Measurements from ENCODE around the gene CHAMP1.

Gene CHAMP1, protein sequence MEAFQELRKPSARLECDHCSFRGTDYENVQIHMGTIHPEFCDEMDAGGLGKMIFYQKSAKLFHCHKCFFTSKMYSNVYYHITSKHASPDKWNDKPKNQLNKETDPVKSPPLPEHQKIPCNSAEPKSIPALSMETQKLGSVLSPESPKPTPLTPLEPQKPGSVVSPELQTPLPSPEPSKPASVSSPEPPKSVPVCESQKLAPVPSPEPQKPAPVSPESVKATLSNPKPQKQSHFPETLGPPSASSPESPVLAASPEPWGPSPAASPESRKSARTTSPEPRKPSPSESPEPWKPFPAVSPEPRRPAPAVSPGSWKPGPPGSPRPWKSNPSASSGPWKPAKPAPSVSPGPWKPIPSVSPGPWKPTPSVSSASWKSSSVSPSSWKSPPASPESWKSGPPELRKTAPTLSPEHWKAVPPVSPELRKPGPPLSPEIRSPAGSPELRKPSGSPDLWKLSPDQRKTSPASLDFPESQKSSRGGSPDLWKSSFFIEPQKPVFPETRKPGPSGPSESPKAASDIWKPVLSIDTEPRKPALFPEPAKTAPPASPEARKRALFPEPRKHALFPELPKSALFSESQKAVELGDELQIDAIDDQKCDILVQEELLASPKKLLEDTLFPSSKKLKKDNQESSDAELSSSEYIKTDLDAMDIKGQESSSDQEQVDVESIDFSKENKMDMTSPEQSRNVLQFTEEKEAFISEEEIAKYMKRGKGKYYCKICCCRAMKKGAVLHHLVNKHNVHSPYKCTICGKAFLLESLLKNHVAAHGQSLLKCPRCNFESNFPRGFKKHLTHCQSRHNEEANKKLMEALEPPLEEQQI

DNA sequence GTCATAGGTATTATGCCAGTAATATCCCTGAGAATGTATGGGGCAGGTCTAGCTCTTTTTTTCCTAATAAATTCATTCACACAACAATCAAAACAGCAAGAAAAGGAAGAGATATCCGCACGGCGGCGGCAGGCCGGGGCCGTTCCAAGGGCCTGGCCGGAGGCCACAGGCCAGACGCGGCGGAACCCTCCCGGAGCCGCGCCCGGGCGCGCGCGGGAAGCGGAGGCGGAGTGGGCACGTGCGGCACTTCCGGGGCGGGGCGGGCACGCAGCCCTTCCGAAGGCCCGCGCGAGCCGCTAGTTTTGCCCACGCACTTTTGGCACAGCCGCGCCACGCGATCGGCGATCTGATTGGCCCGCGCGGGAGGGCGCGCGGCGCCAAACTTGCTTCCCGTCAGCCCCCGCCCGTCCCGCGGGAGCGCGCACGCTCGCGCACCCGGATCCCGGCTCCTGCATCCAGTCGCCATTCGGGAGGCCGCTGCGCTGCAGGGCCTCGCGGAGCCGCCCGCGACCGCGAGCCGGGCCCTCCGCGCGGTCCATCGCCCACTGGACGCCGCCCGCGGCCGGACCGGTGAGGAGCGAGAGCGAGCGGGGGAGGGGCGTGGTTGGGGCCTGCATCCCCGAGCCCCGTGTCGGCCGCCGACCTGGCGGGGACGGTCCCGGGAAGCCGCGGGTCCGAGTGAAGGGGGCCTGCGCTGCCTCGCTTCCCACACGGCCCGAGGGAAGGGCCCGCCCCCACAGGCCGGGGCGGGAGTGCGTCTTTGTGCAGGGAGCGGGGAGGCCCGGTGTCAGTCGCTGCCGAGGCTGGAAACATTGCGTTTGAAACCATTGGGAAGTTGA, at the start of gene CHAMP1:
TSS of gene CHAMP1 (plus strand) at position 430 of the 839 bp plus-strand sequence. CDS start 9,340 bp downstream, outside the sequence.
- in situ Hi-C loops (cut with HindIII; ENCODE audit: low pct_ligation_motif_present, low pct_unique_long_range_greater_than_20kb, low sequenced_read_pairs) = no loop called here
- peak; percentile 94 for DNase-seq

DNA sequence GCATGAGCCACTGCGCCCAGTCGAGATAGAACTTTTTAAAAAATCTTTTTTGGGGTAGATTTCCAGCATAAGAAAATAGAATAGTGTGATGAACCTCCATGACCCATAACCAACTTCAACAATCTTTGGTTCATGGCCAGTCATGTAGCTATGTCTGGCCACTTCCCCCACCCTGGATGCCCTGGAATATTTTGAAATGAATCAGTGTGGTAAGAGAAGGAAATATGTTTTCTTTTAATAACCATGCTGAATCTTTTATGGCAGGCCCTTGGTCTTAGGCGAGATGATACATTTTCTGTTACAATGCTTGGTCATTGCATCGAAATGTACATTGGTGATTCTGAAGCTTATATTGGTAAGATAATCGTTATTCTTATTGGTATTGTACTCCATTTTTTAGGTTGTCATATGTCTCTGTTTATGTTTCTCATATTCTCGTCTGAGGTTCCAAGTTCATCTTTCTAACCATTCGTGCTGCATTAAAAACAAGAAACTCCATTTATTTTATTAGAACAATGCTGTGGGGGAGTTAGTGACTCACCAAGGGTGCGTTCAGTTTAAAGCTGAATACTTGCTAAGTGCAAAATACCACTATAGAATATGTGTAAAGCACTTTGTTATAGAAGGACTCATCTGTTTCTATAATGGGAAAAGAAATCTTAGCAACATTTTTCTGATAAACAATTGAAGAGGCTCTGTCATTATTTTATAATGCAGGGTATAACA, 49.3 kb upstream of the CHAMP1 start:
- no peak for DNase-seq
- in situ Hi-C loops (cut with HindIII; ENCODE audit: low pct_ligation_motif_present, low pct_unique_long_range_greater_than_20kb, low sequenced_read_pairs) = no loop called here

DNA sequence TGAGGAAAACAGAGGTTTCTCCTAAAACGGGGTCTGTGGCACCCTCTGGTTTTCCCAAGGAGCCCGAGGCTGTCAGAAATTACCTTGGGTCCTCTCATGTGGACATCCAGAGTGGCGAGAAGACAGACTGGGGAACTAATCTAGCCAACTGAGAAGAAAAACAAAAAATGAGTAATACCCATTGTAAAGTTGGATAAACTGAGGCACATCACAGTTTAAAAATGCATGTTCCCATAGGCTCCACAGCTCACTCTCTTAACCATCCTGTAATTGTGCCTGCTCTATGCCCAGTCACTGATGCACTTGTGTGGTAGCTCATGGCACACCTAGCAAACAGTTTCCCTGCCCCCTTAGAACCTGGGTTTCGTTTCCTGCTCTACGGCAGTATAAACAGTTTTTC, 48.1 kb upstream of the CHAMP1 start:
- in situ Hi-C loops (cut with HindIII; ENCODE audit: low pct_ligation_motif_present, low pct_unique_long_range_greater_than_20kb, low sequenced_read_pairs) = no loop called here

GRCh38 chr13:114268344-114269280, 45.7 kb upstream of the CHAMP1 start:
- in situ Hi-C loops (cut with HindIII; ENCODE audit: low pct_ligation_motif_present, low pct_unique_long_range_greater_than_20kb, low sequenced_read_pairs) = no loop called here
- no peak for DNase-seq

More for the DNA sequence above, 48.1 kb upstream of the CHAMP1 start:
- DNase-seq = no peak

GRCh38 chr13:114269281-114269770, 45.0 kb upstream of the CHAMP1 start:
- no peak for DNase-seq
- in situ Hi-C loops (cut with HindIII; ENCODE audit: low pct_ligation_motif_present, low pct_unique_long_range_greater_than_20kb, low sequenced_read_pairs) = no loop called here

- in situ Hi-C loops (cut with HindIII; ENCODE audit: low pct_ligation_motif_present, low pct_unique_long_range_greater_than_20kb, low sequenced_read_pairs) = no loop called here
- no peak for DNase-seq
These were observed 41.3 kb upstream of the CHAMP1 start for GRCh38 chr13:114272977-114273376.

DNA sequence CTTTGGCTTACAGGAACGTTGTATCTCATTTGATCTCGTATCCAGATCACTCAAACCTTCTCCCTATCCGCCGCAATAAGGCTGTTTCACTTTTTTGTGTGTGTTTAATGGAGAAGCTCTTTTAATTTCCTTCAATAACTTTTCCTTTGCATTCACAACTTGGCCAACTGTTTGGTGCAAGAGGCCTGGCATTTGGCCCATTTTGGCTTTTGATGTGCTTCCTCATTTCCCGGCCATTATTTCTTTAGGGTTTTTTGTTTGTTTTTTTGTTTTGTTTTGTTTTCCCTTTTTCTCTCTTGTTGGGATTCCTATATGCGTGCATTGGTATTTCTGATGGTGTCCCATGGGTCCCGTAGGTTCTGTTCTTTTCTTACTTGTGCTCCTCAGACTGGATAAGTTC, 39.0 kb upstream of the CHAMP1 start:
- DNase-seq = no peak
- in situ Hi-C loops (cut with HindIII; ENCODE audit: low pct_ligation_motif_present, low pct_unique_long_range_greater_than_20kb, low sequenced_read_pairs) = no loop called here

DNA sequence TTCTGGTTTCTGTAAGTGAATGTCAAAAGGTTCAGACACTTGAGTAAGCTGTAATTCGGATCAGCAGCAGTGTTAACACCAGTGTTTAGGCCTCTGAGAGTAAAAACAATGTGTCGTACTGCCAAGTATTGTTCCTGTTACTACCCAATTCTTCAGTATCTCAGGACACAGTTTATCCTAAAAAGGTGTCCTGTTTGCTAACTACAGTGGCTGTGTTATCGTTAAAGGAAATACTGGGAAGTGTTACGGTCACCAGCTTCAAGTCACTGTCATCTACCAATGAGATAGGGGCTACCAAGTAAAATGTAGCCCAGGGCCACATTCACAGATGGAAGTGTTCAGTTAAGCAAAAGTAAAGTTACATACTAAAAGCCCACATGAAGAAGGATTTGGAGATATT, 35.2 kb upstream of the CHAMP1 start:
- DNase-seq = no peak
- in situ Hi-C loops (cut with HindIII; ENCODE audit: low pct_ligation_motif_present, low pct_unique_long_range_greater_than_20kb, low sequenced_read_pairs) = no loop called here

DNA sequence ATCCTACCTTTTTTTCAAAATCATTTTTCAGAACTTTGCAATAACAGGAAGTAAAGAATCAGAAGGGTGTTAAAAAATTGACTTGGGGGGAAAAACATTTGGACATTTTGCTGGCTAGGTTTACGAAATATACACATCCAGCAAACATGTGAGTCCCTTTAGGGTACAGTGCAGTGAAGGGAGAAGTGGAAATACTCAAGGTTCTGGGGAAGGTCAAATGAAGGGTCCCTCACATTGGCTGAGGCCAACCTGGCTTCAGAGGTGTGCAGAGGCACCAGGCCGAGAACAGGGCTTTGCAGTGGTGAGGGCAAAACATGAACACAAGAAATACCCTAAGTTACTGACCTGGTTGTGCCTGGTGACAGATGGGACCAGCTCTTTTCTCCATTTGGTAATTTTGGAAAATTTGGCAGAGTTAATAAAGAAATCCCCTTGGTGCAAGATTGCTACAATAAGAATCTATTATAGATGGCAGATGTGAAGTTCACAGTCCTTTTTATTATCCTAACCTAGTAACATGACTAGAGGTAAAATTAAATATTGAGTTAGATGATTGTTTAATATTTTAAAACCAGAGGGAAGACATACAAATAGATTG, 34.4 kb upstream of the CHAMP1 start:
- no peak for DNase-seq
- in situ Hi-C loops (cut with HindIII; ENCODE audit: low pct_ligation_motif_present, low pct_unique_long_range_greater_than_20kb, low sequenced_read_pairs) = no loop called here

DNA sequence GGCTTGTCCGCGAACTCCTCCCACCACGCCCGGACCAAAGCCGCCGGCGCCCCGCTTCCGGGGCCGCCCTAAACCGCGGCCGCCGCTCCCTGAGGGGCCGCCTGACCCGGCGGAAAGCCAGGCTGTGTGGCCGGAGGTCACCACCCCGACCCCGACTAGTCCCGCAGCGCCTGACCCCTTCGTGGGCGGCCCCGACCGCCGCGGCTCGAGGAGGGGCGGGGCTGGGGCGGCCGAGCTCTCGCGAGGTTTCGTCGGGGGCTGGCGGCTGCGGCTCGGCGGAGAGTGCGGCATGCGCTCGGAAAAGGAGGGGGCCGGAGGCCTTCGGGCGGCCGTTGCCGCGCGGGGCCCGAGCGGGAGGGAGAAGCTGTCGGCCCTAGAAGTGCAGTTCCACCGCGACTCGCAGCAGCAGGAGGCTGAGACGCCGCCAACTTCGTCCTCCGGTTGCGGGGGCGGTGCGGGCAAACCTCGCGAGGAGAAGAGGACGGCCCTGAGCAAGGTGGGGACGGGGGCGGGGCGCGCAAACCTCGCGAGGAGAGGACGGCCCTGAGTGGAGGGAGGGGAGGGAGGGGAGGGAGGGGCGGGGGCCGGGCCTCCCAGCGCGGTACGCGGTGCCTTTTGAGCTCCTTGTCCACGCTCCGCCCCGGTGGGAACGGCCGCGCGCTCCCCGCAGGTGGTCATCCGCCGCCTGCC, 32.8 kb upstream of the CHAMP1 start, which contains the start of gene UPF3A:
TSS of gene UPF3A (plus strand) at position 251 of the 690 bp plus-strand sequence. CDS start at position 290, 39 bp downstream.
- in situ Hi-C loops (cut with HindIII; ENCODE audit: low pct_ligation_motif_present, low pct_unique_long_range_greater_than_20kb, low sequenced_read_pairs) = no loop called here
- peak; percentile 84 for DNase-seq

DNA sequence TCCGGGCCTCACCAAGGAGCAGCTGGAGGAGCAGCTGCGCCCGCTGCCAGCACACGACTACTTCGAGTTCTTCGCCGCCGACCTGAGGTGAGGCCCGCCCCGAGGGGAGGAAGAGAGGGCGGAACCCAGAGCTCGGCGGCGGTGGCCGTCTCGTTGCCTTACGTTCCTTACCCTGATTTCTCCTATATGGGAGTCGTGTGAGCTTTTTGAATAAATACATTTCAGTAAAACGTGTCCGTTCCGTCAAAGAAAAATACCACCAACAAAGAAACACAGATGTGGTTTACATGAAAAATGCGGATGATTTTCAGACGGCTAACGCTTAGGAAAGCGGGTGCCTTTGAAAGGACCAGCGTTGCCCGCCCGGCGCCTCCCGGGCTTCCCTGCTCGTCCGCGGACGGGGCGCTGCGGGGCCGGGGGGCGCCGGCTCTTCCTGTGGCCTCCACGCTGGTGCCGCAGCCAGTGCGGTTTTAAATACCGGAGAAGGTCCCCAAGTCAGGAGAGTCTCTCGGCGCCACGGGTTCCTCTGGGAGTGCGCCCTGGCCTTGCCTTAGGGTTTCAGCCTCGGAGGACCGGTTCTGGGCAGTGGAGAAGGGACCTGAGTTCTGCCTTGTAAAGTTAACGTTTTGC, 32.1 kb upstream of the CHAMP1 start:
- peak; percentile 78 for DNase-seq
- in situ Hi-C loops (cut with HindIII; ENCODE audit: low pct_ligation_motif_present, low pct_unique_long_range_greater_than_20kb, low sequenced_read_pairs) = no loop called here

DNA sequence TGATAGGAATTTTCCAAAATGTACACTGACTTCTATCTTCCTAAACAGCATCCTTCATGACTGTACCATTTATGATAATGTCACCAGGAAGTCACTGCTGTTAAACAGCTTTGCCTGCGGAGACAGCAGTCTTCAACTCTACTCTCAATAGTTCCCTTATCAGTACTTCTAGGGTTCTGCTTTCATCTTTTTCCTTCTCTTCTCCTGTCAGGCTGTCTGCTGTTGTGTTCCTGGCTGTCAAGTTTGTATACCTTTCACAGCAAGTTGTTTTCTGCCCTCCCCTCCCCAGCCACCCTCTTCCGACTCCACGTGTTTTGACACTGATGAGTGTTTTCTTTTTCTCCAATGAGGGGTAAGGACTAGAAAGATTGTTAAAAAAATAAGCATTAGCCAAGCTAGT, 30.7 kb upstream of the CHAMP1 start:
- in situ Hi-C loops (cut with HindIII; ENCODE audit: low pct_ligation_motif_present, low pct_unique_long_range_greater_than_20kb, low sequenced_read_pairs) = no loop called here
- no peak for DNase-seq

- DNase-seq = no peak
- in situ Hi-C loops (cut with HindIII; ENCODE audit: low pct_ligation_motif_present, low pct_unique_long_range_greater_than_20kb, low sequenced_read_pairs) = no loop called here
These were observed 29.6 kb upstream of the CHAMP1 start for GRCh38 chr13:114284680-114285079.

GRCh38 chr13:114285166-114285808, 29.0 kb upstream of the CHAMP1 start:
- no peak for DNase-seq
- in situ Hi-C loops (cut with HindIII; ENCODE audit: low pct_ligation_motif_present, low pct_unique_long_range_greater_than_20kb, low sequenced_read_pairs) = no loop called here

- DNase-seq = no peak
- in situ Hi-C loops (cut with HindIII; ENCODE audit: low pct_ligation_motif_present, low pct_unique_long_range_greater_than_20kb, low sequenced_read_pairs) = no loop called here
These were observed 27.5 kb upstream of the CHAMP1 start for GRCh38 chr13:114286808-114287207.
